HG02870 (cell line): ENCODE data around the gene CRNN.

Experiments
- ATAC-seq: cut with Tn5 transposase; IDR thresholded peaks from one replicate; pipeline ENCODE4 v1.9.1; 2021; ENCODE audit warnings: mild to moderate bottlenecking, moderate library complexity; ENCODE audit not compliant: unreplicated experiment

CRNN gene

DNA sequence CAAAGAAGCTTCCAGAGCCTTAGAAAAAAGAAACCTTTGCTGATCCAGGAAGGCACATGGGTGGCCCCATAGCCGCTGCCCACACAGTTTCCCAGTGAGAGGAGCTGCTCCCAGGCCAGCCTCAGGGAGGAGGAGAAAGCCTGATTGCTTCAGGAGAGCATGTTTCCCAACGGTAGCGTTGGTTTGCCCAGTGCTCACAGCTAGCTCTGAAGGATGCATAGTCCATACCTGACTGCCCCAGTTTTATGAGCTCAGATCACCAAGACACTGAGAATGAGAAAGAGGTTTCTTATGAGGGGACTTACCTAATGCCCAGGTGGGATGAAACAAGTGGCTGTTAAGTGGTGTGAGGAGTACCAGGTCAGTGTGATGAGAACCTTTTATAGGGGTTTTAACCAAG lies at the start of gene CRNN:
TSS of gene CRNN (minus strand) at position 355 of the 400 bp plus-strand sequence. CDS start 2,030 bp downstream, outside the sequence.
- ATAC-seq: no peak

DNA sequence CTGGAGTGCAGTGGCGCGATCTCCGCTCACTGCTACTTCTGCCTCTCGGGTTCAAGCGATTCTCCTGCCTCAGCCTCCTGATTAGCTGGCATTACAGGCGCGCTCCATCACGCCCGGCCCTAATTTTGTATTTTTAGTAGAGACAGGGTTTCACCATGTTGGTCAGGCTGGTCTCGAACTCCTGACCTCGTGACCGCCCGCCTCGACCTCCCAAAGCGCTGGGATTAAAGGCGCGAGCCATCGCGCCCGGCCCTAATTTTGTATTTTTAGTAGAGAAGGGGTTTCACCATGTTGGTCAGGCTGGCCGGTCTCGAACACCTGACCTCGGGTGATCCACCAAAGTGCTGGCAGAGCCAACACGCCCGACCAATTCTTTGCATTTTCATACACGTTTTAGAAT lies 48.6 kb upstream of the CRNN start:
- ATAC-seq: no peak

DNA sequence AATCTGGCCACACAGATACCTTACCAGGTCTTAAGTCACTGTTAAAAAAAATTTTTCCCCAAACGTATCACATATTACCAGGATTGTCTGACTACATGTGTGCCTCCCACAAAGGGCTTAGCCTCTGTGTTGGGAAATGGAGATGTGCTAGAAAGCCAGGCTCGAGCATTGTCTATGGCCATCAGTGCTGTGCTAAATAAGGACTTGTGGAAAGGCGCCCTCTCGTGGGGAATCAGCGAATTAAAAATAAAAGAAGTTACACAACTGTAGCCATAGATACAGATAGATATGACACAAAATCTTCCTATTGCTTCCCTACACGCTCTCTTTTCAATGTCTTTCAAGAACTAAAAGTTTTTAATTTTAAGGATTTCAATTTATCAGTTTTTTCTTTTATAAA lies 47.5 kb upstream of the CRNN start:
- ATAC-seq: no peak

DNA sequence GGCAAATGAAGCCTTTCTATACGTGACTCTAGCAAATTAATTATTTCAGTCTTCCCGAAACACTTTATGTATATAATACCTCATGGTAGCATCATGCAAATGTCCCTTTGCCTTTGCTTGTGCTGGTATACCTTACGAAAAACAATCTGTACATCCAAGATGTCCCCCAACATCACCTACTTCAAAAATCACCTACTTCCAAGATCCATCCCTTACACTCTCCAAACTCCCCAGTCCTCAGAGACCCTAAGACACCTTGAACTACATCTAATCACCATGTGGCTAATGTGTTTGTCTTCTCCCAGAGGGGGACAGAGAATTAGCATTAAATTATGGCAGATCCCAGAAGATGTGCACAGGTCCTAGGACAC lies 46.5 kb upstream of the CRNN start:
- ATAC-seq: no peak

DNA sequence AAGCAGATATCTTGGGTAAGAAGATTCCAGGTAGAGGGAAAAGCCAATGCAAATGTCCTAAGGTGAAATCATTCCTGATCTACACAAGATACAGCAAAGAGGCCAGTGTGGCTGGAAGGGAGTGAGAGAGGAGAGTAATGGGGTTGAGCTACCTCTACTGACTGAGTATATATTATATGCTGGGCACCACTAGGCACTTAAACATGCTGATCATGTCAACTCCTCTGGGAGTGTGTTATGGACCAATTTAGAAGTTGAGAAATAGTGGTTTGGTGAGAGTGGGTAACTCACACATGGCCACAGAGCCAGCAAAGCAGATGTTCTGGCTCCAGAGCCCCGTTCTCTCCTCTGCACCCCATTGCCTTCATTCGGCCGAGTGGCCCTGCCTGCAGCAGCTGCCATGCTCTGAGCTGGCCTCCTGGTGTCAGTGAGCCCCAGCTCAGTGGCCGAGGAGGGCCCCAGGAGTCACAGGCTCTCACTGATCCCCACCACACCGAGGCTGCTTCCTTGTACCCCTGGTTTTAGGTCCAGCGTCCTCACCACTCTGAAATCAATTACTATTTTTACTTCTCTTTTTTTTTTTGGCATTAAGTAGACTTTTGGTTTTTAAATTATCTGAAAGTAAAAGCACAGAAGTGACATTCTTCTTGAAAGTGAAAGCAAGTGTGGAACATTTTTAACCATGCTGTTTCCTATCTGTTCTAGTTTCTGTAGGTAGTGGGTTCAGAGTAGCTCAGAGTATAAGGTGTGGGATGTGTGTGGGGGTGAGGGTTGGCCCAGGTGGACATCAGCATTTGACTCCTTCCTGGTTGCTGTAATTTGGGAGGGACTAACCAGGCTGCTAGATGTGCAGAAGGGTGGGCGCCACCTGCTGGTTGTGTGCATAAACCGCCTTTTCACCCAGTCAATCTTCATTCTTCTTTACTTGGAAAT lies 45.8 kb upstream of the CRNN start:
- ATAC-seq: peak; percentile 96

DNA sequence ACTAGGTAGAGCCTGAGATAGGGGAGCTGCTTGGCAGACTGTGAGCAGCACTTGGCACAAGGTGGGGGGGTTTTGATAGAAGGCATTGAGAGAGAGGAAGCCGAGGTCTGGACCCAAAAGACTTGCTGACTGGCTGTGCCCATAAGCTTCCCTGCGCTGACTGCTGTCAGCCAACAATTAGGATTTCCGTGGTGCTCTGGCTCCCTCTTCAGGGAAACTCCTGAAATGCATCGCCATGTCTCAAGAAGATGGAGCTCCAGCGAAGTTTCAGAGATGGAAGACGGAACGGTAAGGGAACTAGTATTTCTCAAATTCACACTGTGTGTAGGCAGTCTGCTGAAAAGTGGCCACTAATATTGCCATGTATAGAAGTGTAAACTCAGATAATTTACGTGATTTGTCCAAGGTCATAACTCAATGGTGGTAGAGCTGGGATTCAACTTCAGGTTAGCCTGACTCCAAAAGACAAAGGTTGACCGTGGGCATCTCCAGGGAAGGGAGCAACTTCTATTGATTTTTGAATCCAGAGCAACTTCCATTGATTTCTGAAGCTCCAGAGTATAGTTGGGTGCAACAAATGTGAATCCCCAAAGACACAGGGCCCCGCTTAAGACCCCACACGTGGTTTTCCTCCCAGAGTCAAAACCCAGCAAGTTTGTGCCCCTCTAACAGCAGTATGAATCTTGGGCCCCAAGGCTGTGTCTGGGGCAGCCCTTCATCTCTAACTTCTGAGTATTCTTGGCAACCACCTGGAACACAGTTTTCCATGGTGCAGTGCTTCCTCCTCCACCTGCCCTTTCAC lies 44.5 kb upstream of the CRNN start:
- ATAC-seq: no peak

DNA sequence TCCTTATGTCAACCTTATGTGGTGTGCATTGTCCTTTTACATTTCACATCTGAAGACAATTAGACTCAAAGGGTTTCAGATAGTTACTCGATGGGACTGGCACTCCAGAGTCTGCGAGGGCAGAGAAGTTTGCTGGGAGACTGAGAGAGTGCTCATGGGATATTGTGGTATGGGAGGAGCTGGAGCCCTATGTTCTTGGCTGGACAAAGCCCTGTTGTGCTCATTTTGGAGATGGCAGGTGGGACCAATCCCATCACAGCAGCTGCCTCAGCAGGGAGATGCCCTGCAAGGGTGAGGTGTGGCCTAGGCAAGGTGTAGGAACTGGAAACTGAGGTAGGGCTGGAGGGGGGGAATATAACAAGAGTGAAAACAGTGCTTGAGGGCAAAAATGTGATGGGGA lies 43.5 kb upstream of the CRNN start:
- no peak for ATAC-seq

DNA sequence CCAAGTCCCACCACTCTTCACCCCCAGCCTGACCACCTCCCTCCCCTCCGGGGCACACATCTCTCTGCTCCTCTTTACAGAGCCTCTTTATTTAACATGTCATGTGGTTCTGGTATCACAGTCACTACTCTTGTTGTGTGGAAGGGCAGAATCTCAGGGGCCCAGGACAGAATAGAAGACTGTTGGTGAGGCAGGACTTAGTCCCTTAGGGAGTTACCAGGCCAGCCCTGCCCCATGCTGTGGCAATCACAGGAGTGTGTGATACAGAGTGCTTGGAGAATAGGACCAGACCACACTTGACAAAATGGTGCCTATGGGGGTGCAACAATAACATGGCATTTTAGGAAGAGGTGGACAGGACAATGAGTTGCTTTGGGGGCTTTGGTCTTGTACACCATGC lies 43.0 kb upstream of the CRNN start:
- no peak for ATAC-seq

DNA sequence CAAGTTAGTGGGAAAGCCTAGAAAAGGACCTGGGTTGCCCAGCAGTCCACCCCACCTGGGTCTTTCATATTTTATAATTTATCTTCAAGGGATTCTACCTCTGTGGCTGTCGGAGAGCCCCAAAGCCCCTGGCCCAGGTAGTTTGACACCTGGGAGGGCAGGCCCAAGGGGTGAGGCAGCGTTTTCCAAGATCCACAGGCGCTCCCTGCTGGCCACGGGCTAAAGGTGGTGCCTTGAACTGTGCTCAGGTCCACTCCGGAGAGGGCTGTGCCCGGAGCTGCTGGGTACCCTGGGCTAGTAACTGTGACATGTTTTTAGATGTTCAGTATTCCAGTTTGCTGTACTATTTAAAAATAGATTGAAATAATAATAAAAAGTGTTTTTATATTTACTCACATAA lies 37.2 kb upstream of the CRNN start:
- no peak for ATAC-seq

DNA sequence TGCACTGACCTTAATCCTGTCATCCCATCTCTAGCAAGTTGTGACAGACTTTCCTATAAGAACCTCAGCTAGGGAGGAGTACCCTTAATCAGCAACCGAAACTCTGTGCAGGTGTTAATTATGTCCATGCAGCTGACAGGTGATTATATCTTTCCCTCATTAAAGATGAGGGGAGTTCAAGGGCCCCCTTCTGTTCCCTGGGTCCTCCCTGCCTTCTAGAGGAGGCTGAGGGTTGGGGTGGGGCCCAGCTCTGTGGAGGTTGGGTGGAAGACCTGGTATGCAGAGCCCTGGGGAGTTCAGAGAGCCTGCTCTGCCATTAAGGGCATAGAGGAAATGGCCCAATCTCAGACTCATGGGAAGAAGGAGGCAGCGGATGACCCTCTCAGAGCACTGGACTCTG lies 35.6 kb upstream of the CRNN start:
- ATAC-seq: no peak

DNA sequence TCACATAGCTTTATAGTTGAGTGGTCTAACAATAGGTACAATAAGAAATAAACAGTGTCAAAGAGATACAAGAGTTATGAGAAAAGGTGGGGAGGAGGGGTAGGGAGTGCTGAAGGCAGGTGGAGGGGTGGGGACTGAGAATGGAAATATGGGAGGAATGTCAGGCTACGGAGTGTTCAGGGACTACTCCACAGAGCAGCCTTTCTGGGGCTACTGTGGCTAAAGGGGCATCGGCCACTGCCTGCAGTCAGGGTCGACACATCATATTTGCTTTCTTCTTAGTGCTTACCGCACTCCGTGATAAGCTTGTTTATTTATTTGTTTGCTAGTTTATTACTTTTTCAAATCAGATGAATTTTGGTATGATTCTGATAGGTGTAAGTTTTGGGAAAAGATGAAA lies 34.4 kb upstream of the CRNN start:
- no peak for ATAC-seq

DNA sequence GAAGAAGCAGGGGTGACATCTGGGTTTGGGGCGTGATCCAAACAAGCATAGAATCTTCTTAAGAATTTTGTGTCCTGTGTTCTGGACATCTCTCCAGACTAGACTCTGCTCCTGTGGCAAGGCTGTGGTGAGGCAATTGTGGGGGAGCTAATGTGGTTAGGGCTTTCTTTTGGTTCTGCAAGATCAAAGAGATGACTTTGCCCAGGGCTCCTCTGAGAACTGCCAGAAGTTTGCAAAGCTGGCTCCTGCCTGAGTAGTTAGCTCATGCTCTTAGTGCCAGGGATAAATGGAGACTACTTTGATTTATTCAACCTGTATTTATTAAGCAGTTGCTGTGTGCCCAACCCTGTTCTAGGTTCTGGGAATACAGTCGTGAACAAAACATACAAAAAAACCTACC lies 34.0 kb upstream of the CRNN start:
- no peak for ATAC-seq

DNA sequence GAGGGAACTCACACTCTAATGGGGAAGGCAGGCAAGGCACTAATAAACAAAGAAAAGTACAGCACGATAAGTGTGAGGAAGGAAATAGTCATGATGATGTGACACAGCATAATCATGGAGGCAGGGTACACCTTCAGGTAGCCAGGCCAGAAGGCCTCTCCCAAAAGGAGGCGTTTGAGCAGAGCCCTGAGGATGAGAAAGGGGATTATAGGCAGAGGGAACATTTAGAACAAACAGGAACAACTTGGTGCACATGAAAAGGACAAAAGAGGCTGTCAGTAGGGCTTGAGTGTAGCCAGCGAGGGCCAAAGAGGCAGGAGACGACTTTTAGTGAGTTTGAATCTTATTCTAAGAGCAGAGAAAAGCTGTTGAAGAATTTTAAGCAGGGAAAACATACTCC lies 33.4 kb upstream of the CRNN start:
- no peak for ATAC-seq

DNA sequence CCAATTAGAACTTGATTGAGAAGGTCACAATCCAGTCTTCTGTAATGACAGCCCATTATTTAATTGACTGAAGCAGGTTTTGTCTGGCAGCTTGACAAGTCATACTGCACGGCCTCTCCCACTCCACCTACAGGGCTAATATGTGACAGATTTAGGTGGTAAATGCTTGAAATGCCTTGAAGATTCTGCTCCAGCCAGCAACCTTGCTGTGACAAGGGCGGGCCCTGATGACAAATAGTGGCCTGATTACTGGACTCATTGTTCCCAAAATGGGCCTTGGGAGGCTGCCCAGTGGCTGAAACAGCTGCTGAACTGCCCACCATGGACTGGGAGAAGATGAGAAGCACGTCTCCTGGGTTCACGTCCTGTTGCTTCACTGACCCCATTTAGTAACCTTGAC lies 30.0 kb upstream of the CRNN start:
- no peak for ATAC-seq

DNA sequence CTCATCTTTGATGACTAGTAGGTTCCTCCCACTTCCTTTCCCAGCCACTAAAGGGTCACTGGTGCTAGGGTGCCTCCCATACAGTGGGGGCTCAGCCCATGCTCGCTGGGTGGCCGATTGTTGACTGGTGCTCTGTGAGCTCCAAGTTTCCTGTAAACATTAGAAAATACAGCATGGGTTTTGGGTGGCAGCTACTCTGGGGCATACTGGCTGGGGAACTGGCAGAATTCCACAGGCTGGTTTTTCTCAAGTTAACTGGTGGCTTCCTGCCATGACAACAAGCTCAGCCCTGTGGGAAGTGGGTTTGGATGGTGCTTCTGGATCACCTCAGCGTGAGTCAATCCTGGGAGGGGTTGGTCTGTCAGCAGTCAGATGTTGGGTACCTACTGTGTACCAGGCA lies 28.7 kb upstream of the CRNN start:
- ATAC-seq: no peak

DNA sequence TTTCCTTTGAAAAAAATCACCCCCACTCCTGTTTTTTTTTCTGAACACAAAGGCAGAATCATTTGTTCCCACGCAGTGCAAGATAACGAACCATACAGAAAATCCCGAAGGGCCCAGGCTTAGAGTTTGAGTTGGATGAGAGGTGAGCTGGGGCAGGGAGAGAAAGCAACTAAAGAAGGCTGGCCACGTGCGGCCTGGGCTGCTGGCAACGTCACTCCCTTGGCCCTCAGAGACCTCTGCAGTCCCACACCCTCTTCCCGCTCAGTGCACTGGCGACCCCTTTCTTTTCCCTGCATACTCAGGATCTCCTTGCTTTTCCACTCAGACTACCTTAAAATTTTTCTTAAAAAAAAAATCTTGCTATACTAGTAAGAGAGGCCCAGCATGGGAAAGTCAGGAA lies 28.2 kb upstream of the CRNN start:
- no peak for ATAC-seq

DNA sequence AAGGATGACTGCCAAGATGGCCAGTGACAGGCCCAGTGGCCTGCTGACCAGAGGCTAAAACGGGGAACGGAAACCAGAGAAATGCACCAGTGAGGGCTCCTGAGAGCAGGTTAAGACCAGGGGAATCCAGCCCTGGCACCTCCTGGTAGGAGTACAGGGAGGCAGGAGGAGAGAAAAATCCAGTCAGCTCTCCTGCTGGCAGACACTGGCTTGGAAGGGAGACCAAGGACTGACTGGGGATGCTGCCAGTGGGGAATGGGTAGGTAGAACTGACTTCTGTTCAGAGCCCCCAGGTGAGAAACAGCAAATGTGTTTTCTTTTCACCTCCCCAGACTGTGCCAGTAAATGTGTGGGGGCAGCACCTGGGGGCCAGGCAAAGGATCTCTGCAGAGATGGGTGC lies 27.7 kb upstream of the CRNN start:
- no peak for ATAC-seq

DNA sequence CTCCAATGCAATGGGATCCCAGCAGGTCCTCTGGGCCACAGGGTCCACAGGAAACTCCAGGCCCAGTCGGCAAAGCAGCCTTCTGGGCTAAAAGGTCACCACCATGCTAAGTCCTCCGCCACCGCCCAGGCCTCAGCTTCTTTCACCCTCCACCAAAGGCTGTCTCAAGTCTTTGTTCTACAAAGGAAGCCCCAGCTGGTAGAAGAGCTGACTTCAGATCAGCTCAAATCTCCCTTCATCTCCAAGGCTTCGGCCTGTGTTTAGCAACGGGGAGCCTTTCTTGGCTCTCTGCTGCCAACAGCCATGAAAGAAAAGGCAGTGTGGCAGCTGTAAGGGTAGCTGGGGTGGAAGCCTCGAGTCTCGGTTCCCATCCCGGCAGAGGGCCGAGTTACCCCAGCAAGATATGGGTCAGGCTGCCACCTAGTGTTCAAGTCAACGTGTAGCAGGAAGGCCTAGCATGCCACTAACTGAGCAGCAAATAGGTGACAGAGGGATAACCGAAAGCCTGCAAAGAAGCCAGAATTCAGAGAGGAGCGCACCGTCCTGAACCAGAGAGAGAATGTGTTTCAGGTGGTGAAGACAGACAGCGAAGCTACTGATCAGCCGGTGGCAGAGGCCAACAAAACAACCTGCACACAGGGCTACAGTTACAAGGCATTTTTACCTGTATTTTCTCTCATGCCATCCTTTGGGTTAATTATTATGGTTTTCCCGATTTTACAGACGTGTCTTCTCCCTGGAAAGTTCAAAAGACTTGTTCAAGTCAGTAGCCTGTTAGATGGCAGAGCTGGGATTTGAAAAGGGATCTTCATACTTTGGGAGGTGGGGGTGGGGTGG lies 26.8 kb upstream of the CRNN start:
- ATAC-seq: peak; percentile 94

DNA sequence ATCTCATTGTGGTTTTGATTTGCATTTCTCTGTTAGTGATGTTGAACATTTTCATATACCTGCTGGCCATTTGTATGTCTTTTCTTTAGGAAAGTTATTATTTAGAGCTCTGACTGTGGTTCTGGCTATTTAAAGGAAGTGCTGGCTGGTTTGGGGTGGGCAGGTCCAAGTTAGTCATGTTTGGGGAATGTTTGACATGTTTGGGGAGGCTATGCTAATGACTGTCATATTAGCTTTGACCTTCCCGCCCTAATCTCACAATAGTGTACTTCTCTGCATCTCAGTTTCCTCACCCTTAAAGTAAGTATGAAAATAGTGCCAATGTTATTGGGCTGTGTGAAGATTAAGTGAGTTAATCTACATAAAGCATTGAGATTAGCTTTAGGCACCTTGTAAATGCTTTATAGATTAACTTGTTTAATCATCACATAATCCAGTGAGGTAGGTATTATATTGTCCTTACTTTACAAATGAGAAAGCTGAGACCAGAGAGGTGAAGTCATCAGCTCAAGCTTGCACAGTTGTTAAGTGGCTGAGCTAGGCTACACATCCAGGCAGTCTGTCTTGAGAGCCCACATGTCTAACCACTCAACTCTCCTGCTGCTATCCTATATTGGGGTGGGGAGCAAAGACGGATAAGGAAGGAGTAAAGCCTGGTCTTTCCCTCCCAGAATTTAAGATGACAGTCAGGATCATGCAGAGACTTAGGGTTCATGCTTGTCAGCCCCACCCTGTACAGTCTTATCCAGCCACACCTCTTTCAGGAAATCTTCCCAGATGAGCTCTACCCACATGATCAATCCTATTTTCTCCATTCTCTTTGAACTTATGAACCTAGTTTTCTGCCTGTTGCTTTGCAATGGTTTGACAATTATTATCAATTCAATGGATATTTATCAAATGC lies 22.8 kb upstream of the CRNN start:
- no peak for ATAC-seq

DNA sequence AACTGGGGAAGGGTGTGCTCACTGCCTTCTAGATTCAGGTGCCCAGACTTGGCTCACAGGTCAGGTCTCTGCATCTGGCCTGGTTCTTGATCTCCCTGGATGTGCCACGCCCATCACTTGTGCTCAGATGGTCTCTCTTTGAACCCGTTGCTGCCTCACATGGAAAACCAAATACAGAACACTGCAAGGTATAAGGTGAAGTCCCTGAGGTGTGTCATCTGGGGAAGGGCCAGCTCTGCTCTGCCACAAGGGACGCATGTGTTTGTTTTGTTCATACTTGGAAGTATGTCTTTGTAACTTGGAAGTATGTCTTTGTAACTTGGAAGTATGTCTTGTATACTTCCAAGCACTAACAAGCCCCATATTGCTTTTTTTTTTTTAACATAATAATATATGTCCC lies 13.4 kb upstream of the CRNN start:
- no peak for ATAC-seq
